Activated CD4-positive, alpha-beta T cell treated with anti-CD3 and anti-CD28 coated beads, Interleukin-2, amount 50 U/mL, for 48 hours (primary cell): ENCODE data around the gene ARMH2.
A peak's percentile ranks its signal among the peaks of the same experiment; 100 is the strongest.
"Not testable (repeated sequence)": the region's sequence is repeated elsewhere in the genome, so short reads cannot be mapped to it uniquely, and the experiment has no call there.

Experiments used
- DNase-seq, 2 experiments: peaks; one replicate each; pipeline ENCODE4 v3.0.0-alpha.2; 2020

ARMH2 gene

DNA sequence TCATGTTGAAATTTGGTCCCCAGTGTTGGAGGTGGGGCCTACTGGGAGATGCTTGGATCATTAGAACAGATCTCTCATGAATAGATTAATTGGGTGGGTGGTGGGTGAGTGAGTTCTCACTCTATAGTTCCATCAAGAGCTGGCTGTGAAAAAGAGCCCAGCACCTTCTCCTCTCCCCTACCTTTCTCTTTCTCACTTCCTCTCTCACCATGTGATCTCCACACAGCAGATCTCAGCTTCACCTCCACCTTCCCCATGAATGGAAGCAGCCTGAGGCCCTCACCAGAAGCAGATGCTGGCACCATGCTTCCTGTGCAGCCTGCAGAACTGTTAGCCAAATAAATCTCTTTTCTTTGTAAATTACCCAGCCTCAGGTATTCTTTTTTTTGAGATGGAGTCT lies 36.9 kb downstream of the ARMH2 start:
- no peak for DNase-seq

DNA sequence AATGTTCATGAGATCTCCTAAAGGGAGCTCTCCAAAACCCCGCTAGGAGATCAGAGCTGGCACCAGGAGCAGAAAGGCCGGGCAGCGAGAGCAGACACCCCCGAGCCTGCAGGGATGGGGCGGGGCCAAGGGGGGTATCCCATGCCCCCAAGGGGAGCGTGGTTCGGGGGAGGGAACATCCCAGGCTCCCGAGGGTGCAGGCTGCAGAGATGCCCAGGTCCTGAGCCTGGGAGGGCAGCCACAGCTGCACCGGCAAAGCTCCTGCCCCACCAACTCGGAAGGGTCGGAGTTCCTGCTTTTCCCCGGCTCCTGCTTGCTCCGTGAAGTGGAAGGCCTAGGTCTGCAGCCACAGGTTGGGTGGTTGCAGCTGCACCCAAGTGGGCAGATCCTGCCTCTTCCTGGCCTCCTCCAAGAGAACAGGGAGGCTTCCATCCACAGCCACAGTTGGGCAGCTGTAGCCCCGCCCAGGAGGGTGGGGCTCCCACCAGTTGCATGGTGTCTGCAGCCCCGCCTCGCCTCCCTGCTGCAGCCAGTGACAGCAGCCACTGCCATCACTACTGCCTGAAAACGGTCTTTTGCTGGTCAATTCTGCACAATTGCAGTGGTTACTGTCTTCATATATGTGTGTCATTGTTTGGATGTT lies 37.4 kb downstream of the ARMH2 start:
- DNase-seq = peak; percentile 12 to 16

- DNase-seq = no peak
Observed at GRCh38 chr6:24760210-24760609, 38.5 kb downstream of the ARMH2 start.

DNA sequence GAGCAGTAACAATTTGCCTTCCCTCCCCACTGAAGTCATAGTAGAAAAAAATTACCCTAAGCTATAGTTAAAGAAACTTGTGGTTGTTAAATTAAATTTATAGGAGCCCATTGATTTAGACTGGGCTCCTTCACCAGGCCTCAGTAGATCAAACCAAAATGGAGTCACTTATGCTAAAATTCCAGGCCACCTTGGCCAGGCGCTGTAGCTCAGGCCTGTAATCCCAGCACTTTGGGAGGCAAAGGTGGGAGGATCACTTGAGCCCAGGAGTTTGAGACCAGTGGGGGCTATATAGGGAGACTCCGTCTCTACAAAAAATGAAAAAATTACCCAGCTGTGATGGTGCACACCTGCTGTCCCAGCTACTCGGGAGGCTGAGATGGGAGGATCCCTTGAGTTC lies 39.0 kb downstream of the ARMH2 start:
- no peak for DNase-seq

DNA sequence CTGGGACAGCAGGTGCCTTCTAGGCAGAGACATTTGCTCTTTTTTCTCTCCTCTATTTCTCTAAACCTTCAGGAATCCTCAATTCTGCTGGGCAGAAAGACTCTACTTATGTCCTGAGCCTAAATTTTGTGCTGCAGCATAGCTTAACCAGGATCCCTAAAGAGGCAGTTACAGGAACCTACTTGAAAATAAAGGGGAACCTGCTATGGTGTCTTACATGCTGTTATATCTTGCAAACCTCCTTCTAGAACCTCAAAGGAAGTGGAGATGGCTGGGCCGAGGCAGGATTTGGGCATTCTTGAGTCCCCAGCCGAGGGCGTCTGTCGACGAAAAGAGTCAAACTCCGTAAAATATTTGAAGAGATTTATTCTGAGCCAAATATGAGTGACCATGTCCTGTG lies 41.1 kb downstream of the ARMH2 start:
- DNase-seq = no peak

DNA sequence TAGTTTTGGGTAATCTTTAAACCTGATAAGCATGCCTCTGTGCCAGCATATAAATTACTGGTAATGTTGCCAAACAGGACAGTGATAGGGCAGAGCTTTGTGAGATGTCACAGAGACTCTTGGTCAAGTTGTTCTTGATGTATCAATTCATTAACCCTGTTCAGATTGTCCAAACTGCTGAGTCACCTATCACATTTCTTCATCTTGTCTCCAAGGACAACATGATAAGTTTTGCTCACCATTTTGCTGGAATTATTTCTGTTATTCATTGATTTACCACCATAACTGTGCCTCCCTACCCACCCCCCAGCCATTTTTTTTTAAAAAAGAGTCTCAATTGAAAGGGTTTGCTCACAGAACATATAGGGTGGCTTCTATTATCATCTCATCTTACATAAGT lies 43.4 kb downstream of the ARMH2 start:
- DNase-seq = no peak

- not testable (repeated sequence) for DNase-seq
Observed at GRCh38 chr6:24754378-24754777, 44.3 kb downstream of the ARMH2 start.

- no peak for DNase-seq
Observed at GRCh38 chr6:24753545-24753944, 45.2 kb downstream of the ARMH2 start.

DNA sequence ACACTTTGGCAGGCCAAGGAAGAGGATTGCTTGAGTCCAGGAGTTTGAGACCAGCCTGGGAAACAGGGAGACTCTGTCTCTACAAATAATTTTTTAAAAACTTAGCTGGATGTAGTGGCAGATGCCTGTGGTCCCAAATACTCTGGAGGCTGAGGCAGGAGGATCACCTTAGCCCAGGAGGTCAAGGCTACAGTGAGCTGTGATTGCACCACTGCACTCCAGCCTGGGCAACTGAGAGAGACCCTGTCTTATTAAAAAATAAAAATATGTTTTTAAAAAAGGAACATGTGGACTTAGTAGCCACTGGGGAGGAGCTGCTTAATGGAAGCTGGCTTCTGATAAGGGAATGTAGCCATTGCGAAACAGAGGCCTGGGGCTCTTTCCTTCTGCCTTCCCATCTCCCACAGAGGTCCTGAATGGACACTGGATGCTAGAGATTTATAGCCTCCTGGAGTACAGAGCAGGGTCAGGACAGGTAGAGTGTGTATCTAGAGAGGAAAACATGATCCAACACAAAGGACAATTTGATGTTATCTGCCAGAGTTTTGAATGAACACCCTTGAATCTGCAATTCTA lies 45.7 kb downstream of the ARMH2 start:
- DNase-seq = no peak

DNA sequence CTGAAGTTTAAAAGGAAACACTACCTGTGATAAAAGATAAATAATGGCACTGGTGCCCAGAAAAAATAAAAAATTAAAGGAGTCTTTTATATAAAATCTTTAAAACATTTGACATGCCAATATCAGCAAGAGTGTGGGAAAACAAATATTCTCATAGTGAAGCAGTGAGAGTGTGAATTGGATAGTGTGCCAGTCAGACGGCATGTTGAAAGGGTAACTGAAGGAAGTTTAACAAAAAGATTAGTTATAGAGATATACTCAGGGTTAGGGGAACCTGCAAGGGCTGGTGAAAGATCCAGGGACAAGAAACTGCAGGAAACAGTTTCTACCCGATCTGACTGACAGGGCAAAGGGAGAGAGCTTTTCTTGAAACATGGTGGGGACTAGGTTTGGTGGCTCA lies 46.2 kb downstream of the ARMH2 start:
- DNase-seq = no peak

GRCh38 chr6:24750878-24751277 lies 47.8 kb downstream of the ARMH2 start:
- DNase-seq = not testable (repeated sequence)

DNA sequence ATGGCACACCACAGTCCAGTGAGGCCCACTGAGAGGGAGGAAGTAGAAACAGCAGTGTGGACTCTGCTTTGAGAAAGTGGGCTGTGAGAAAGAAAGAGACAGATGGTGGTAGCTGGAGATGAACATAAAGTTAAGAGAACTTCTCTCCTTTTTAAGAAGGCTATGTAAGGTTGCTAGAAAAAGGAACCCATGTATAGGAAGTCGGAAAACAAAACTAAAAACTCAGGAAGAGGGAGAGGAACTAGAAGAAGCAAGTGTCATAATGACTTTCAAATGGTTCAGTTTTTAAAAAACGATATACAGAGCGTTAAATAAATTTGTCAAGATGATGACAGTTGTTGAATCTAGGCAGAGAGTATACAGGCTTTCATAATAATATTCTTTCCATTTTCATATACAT lies 49.4 kb downstream of the ARMH2 start:
- DNase-seq = no peak
